Fibroblast of lung (primary cell): Measurements from ENCODE around the gene ZNF407. TPM values are rescaled to one million over a fixed set of nuclear protein-coding genes. Genes with fewer than 3 reads are reported as not detected.

ENCODE experiments used
- DNase-seq, 2 donors: peaks; one replicate each; pipeline versions ENCODE4 v3.0.0 to v3.0.0-alpha.2; 2010; ENCODE audit warnings: low read depth in 2 of 2
- H2AFZ ChIP-seq: 2 replicates; pipeline ENCODE4 v1.5.1; 2012; ENCODE audit warnings: low read length, control low read depth, inconsistent platforms
- H3K27ac ChIP-seq: 2 replicates; pipeline ENCODE4 v1.5.1; 2011; ENCODE audit warnings: low read length, control low read depth; ENCODE audit not compliant: insufficient read depth
- H3K27me3 ChIP-seq: 2 replicates; pipeline ENCODE4 v1.5.1; 2011; ENCODE audit warnings: mild to moderate bottlenecking, low read length; ENCODE audit not compliant: control insufficient read depth, insufficient read depth
- H3K36me3 ChIP-seq: 2 replicates; pipeline ENCODE4 v1.5.1; 2011; ENCODE audit warnings: low read length; ENCODE audit not compliant: control insufficient read depth, insufficient read depth
- H3K4me1 ChIP-seq: 2 replicates; pipeline ENCODE4 v1.5.1; 2011; ENCODE audit warnings: low read length; ENCODE audit not compliant: control insufficient read depth, insufficient read depth; ENCODE audit errors: extremely low read depth
- H3K4me2 ChIP-seq: 2 replicates; pipeline ENCODE4 v1.5.1; 2011; ENCODE audit warnings: low read length, control low read depth; ENCODE audit not compliant: insufficient read depth; ENCODE audit errors: extremely low read depth
- H3K4me3 ChIP-seq, 4 experiments: fragments of 200-600 bp in 1 of 4; sonication (generic) in 1 of 4; replicated peaks in 1 of 4; 2 replicates each; pipeline ENCODE4 v1.5.1; 2011 to 2016; ENCODE audit warnings: low read length in 4 of 4, low read depth in 3 of 4, mild to moderate bottlenecking in 3 of 4, control low read depth in 2 of 4, inconsistent platforms in 1 of 4, mixed read lengths in 1 of 4; ENCODE audit not compliant: insufficient read depth in 1 of 4; ENCODE audit errors: control extremely low read depth in 1 of 4
- H3K79me2 ChIP-seq: 2 replicates; pipeline ENCODE4 v1.5.1; 2012; ENCODE audit warnings: mild to moderate bottlenecking, low read length, inconsistent platforms; ENCODE audit not compliant: control insufficient read depth, insufficient read depth
- H3K9ac ChIP-seq: 2 replicates; pipeline ENCODE4 v1.5.1; 2011; ENCODE audit warnings: mild to moderate bottlenecking, low read length, control low read depth; ENCODE audit not compliant: insufficient read depth
- H3K9me3 ChIP-seq: 2 replicates; pipeline ENCODE4 v1.5.1; 2012; ENCODE audit warnings: low read depth, low read length; ENCODE audit not compliant: control insufficient read depth, insufficient read depth
- H4K20me1 ChIP-seq: 2 replicates; pipeline ENCODE4 v1.5.1; 2011; ENCODE audit warnings: low read length; ENCODE audit not compliant: control insufficient read depth, insufficient read depth; ENCODE audit errors: extremely low read depth
- EZH2 ChIP-seq: IDR thresholded peaks from 2 replicates; pipeline ENCODE4 v1.5.1; 2012; ENCODE audit warnings: low read length, control low read depth, mild to moderate bottlenecking; ENCODE audit errors: missing control alignments
- polyA plus RNA-seq, 2 donors: library from polyadenylated mRNA; depleted of rRNA in 1 of 2; stranded (reverse) in 1 of 2; unstranded in 1 of 2; fragments of >200 nt; gene quantifications; 2 replicates each; pipeline ENCODE4 v1.2.1, GENCODE V29; 2011 to 2012; ENCODE audit warnings: missing spikeins in 1 of 2
- total RNA-seq: library from RNA; depleted of rRNA; stranded (reverse); fragments of >200 nt; gene quantifications from 2 replicates; pipeline ENCODE4 v1.2.1, GENCODE V29; 2014
- TF ChIP-seq, protein P1 (sequence below), 2 donors: IDR thresholded peaks in 1 of 2; conservative IDR thresholded peaks in 1 of 2; 1 replicate in 1 of 2; 2 replicates in 1 of 2; pipeline ENCODE4 v1.5.1; 2011 to 2012; ENCODE audit warnings: low read length in 2 of 2, control low read depth in 1 of 2, inconsistent platforms in 1 of 2, low read depth in 1 of 2, mild to moderate bottlenecking in 1 of 2

ZNF407 gene
- total and polyA plus RNA-seq, 2 donors (not counting 1 experiment from before 2014, with no cell fraction given) = 5.1 to 12.6 TPM

DNA sequence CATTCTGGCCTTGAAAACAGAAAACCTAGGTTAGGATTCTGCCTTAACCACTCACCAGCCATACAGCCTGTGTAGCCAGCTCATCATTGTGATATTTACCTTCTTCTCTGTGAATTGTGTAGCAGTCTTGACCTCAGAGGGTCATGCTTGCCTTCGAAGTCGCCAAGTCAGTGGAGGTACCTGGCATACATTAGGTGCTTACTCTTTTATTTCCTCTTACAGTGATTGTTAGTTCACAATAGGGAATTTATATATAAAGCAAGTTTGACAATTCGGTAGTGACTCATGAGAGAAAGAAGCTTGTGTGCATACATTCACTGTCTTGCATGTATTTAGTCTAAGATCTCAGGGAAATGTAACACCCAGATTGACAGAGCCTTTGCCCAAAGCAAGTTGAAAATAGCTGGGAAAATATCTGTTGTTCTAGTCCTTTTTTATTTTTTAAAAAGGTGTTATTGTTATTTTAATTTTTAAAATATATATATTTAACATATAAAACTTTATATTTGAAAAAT is 320.7 kb downstream of the ZNF407 start:
- H4K20me1 ChIP-seq = no peaks in the 10 kb centered on the region
- no peaks in the 10 kb centered on the region for H3K4me1 ChIP-seq
- no peak overlapping the region for H3K4me2 ChIP-seq
- no peaks in the 10 kb centered on the region for H3K79me2 ChIP-seq
- DNase-seq = no peak
- TF ChIP-seq, protein P1, sequence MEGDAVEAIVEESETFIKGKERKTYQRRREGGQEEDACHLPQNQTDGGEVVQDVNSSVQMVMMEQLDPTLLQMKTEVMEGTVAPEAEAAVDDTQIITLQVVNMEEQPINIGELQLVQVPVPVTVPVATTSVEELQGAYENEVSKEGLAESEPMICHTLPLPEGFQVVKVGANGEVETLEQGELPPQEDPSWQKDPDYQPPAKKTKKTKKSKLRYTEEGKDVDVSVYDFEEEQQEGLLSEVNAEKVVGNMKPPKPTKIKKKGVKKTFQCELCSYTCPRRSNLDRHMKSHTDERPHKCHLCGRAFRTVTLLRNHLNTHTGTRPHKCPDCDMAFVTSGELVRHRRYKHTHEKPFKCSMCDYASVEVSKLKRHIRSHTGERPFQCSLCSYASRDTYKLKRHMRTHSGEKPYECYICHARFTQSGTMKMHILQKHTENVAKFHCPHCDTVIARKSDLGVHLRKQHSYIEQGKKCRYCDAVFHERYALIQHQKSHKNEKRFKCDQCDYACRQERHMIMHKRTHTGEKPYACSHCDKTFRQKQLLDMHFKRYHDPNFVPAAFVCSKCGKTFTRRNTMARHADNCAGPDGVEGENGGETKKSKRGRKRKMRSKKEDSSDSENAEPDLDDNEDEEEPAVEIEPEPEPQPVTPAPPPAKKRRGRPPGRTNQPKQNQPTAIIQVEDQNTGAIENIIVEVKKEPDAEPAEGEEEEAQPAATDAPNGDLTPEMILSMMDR (conservative IDR thresholded peaks at IDR 0.05 in 1 of 2, IDR thresholded peaks at IDR 0.05 in 1 of 2; ENCODE audit: low read depth in 1 of 2, low read length in 2 of 2) = no peak
- no peak for TF ChIP-seq EZH2
- no peak overlapping the region for H2AFZ ChIP-seq
- H3K4me3 ChIP-seq = no peak overlapping the region
- no peaks in the 10 kb centered on the region for H3K27me3 ChIP-seq
- H3K9ac ChIP-seq = no peak overlapping the region
- no peak overlapping the region for H3K27ac ChIP-seq
- no peaks in the 10 kb centered on the region for H3K36me3 ChIP-seq
- H3K9me3 ChIP-seq = no peaks in the 10 kb centered on the region

DNA sequence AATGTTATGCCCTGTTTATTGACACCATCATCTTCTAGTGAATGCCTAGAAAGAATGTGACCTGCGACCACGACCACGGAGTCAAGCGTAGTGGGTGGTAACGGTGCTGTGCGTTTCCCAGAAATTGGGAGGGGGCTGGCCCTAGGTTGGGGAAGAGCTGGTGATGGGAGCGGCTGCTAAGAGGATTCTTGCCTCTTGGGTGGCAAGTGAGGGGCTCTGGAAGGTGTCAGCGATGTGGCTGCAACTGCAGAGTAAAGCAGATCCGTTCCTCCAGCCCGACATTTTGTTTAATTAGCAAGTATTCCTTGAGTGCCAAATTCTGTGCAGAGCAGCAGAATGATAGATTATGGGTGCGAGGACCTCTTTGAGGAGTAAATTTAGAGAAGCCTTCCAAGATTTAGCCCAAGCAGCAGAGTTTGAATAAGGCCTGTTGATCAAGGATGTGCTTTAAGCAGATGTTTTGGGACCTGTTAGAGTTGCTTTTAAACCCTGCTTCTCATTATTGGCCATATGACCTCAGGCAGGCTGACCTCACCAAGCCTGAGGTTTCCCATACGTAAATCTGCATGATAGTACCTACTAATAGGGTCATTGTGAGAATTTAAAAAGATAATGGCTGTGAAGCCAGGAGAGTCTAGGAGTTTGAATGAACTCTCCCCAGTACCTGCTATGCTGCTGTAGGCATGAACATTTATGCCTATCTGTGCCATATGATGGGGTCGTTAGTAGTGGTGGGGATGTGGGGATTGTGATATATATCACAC is 323.6 kb downstream of the ZNF407 start:
- H3K4me1 ChIP-seq = no peaks in the 10 kb centered on the region
- no peak overlapping the region for H3K27ac ChIP-seq
- no peaks in the 10 kb centered on the region for H3K27me3 ChIP-seq
- no peak overlapping the region for H3K4me2 ChIP-seq
- no peaks in the 10 kb centered on the region for H4K20me1 ChIP-seq
- DNase-seq = no peak
- H3K9ac ChIP-seq = no peak overlapping the region
- H3K9me3 ChIP-seq = no peaks in the 10 kb centered on the region
- H2AFZ ChIP-seq = no peak overlapping the region
- TF ChIP-seq, protein P1 (conservative IDR thresholded peaks at IDR 0.05 in 1 of 2, IDR thresholded peaks at IDR 0.05 in 1 of 2; ENCODE audit: low read depth in 1 of 2, low read length in 2 of 2) = no peak
- no peak for TF ChIP-seq EZH2
- H3K79me2 ChIP-seq = no peaks in the 10 kb centered on the region
- H3K4me3 ChIP-seq = no peak overlapping the region
- no peaks in the 10 kb centered on the region for H3K36me3 ChIP-seq

DNA sequence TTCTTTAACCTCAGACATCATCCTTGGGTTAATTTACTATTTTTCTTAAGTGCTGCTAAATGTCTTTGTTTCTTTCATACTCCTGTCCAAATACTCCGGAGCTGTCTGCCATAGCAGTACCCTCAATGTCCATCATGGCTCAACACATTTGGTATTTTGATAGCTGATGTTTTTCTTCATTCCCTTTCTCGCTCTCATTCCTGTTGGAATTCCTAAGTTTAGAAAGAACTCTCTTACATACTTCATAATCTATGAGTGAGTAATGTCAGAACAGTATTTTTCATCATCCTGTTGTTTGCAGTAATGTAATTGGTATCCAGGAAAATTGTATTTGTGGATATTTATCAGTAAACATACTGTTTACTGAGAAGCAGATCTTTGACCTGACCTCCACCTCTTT is 328.4 kb downstream of the ZNF407 start:
- no peak overlapping the region for H3K9ac ChIP-seq
- TF ChIP-seq, protein P1 (conservative IDR thresholded peaks at IDR 0.05 in 1 of 2, IDR thresholded peaks at IDR 0.05 in 1 of 2; ENCODE audit: low read depth in 1 of 2, low read length in 2 of 2) = no peak
- no peak for TF ChIP-seq EZH2
- no peaks in the 10 kb centered on the region for H3K9me3 ChIP-seq
- no peaks in the 10 kb centered on the region for H3K36me3 ChIP-seq
- no peak overlapping the region for H3K4me2 ChIP-seq
- no peak overlapping the region for H3K27ac ChIP-seq
- no peaks in the 10 kb centered on the region for H3K27me3 ChIP-seq
- no peaks in the 10 kb centered on the region for H3K4me1 ChIP-seq
- DNase-seq = no peak
- H4K20me1 ChIP-seq = no peaks in the 10 kb centered on the region
- H2AFZ ChIP-seq = no peak overlapping the region
- H3K79me2 ChIP-seq = no peaks in the 10 kb centered on the region
- H3K4me3 ChIP-seq = no peak overlapping the region
